WTC11 (cell line): Measurements from ENCODE around the gene PPTC7.

Experiments
- FOXP4 ChIP-seq: sonication (generic); formaldehyde crosslinking; IDR thresholded peaks from 2 replicates; pipeline ENCODE4 v1.8.0; 2022; ENCODE audit warnings: mild to moderate bottlenecking, missing genetic modification reagents
- STAT6 ChIP-seq: sonication (generic); formaldehyde crosslinking; conservative IDR thresholded peaks from 2 replicates; pipeline ENCODE4 v1.8.1; 2023; ENCODE audit warnings: mild to moderate bottlenecking, low read depth, missing genetic modification reagents, moderate library complexity
- TCF7 ChIP-seq: sonication (generic); formaldehyde crosslinking; IDR thresholded peaks from 2 replicates; pipeline ENCODE4 v1.8.0; 2022; ENCODE audit warnings: mild to moderate bottlenecking, low read depth, missing genetic modification reagents, moderate library complexity
- ZNF317 ChIP-seq: sonication (generic); formaldehyde crosslinking; IDR thresholded peaks from 2 replicates; pipeline ENCODE4 v1.8.1; 2023; ENCODE audit warnings: low read depth, mild to moderate bottlenecking, moderate library complexity, missing genetic modification reagents, borderline replicate concordance
- ZNF396 ChIP-seq: fragments of 250-450 bp; sonication (Bioruptor Pico); IDR thresholded peaks from 2 replicates; pipeline ENCODE4 v1.8.0; 2021; ENCODE audit warnings: mild to moderate bottlenecking, moderate library complexity, borderline replicate concordance
- TF ChIP-seq, protein P1 (sequence below): sonication (generic); formaldehyde crosslinking; IDR thresholded peaks from 2 replicates; pipeline ENCODE4 v1.8.1; 2023; ENCODE audit warnings: mild to moderate bottlenecking, missing genetic modification reagents, moderate library complexity
- TF ChIP-seq, protein P2 (sequence below): fragments of 200-600 bp; IDR thresholded peaks from 2 replicates; pipeline ENCODE4 v1.8.0; 2022; ENCODE audit warnings: antibody characterized with exemption

- TF ChIP-seq STAT6 (CRISPR knock-in tag) (no peak), FOXP4 (CRISPR knock-in tag) (no peak), ZNF396 (CRISPR knock-in tag) (no peak), TCF7 (CRISPR knock-in tag) (no peak), ZNF317 (no peak)
- TF ChIP-seq, protein P1, sequence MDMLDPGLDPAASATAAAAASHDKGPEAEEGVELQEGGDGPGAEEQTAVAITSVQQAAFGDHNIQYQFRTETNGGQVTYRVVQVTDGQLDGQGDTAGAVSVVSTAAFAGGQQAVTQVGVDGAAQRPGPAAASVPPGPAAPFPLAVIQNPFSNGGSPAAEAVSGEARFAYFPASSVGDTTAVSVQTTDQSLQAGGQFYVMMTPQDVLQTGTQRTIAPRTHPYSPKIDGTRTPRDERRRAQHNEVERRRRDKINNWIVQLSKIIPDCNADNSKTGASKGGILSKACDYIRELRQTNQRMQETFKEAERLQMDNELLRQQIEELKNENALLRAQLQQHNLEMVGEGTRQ (CRISPR knock-in tag): no peak
- TF ChIP-seq, protein P2, sequence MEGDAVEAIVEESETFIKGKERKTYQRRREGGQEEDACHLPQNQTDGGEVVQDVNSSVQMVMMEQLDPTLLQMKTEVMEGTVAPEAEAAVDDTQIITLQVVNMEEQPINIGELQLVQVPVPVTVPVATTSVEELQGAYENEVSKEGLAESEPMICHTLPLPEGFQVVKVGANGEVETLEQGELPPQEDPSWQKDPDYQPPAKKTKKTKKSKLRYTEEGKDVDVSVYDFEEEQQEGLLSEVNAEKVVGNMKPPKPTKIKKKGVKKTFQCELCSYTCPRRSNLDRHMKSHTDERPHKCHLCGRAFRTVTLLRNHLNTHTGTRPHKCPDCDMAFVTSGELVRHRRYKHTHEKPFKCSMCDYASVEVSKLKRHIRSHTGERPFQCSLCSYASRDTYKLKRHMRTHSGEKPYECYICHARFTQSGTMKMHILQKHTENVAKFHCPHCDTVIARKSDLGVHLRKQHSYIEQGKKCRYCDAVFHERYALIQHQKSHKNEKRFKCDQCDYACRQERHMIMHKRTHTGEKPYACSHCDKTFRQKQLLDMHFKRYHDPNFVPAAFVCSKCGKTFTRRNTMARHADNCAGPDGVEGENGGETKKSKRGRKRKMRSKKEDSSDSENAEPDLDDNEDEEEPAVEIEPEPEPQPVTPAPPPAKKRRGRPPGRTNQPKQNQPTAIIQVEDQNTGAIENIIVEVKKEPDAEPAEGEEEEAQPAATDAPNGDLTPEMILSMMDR: no peak
Observed at GRCh38 chr12:110597885-110598284, 14.8 kb upstream of the PPTC7 start.
